ENCODE measurements around the gene TBCC. TPM values are rescaled to one million over a fixed set of nuclear protein-coding genes. Genes with fewer than 3 reads are reported as not detected.
A peak's percentile ranks its signal among the peaks of the same experiment; 100 is the strongest.
"Not testable (repeated sequence)": the region's sequence is repeated elsewhere in the genome, so short reads cannot be mapped to it uniquely, and the experiment has no call there.

The TBCC gene
- total and polyA plus RNA-seq, 7 donors: 13.1 to 41.3 (median 19.1) TPM

DNA sequence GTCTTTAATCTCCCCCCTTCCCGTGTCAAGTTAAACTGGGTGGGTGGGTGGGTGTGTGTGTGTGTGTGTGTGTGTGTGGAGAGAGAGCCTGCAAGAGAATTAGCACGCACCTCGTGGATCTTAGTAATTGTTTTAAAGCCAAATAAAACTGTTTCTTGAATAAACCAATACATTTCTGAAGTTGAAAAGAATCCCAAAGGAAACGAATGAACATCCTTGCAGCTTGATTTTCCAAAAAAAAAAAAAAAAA lies 35.6 kb upstream of the TBCC start:
- peak overlapping the region; percentile 90 for H3K4me3 ChIP-seq
- TF ChIP-seq, protein P1, sequence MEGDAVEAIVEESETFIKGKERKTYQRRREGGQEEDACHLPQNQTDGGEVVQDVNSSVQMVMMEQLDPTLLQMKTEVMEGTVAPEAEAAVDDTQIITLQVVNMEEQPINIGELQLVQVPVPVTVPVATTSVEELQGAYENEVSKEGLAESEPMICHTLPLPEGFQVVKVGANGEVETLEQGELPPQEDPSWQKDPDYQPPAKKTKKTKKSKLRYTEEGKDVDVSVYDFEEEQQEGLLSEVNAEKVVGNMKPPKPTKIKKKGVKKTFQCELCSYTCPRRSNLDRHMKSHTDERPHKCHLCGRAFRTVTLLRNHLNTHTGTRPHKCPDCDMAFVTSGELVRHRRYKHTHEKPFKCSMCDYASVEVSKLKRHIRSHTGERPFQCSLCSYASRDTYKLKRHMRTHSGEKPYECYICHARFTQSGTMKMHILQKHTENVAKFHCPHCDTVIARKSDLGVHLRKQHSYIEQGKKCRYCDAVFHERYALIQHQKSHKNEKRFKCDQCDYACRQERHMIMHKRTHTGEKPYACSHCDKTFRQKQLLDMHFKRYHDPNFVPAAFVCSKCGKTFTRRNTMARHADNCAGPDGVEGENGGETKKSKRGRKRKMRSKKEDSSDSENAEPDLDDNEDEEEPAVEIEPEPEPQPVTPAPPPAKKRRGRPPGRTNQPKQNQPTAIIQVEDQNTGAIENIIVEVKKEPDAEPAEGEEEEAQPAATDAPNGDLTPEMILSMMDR (IDR thresholded peaks at IDR 0.05): no peak
- H3K27ac ChIP-seq: peak overlapping the region; percentile 100
- no peaks in the 10 kb centered on the region for H3K9me3 ChIP-seq
- DNase-seq: no peak
- H3K27me3 ChIP-seq (ENCODE audit: insufficient read depth in 3 of 3, low read length in 2 of 3): no peaks in the 10 kb centered on the region
- ATAC-seq: no peak
- H3K4me1 ChIP-seq: peaks cover 14% of the 10 kb centered on the region
- H3K36me3 ChIP-seq (ENCODE audit: insufficient read depth in 1 of 2, low read depth in 1 of 2): no peaks in the 10 kb centered on the region
- intact Hi-C loops (cut with DNase I): loop anchor here in 1 of 2 donors (5.0 kb wide), 1 partner anchor 96 kb away; the partner anchor contains the start of gene RPL7L1
- 0 to 3% (median 2%) methylated on average over 4 of the region's 4 CpGs for WGBS, 3 donors

DNA sequence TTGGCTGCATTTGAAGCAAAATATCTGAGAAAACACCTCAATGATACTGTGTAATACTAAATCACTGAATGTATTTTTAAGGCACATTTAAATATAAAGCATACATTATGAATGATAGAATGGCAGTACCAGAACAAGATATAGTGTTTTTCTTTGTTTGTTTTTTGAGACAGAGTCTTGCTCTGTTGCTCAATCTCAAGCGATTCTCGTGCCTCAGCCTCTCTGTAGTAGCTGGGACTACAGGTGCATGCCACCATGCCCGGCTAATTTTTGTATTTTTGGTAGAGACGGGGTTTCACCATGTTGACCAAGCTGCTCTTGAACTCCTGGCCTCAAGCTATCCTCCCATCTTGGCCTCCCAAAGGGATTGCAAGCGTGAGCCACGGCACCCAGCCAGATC lies 33.6 kb upstream of the TBCC start:
- ATAC-seq: no peak
- no peaks in the 10 kb centered on the region for H3K36me3 ChIP-seq (ENCODE audit: insufficient read depth in 1 of 2, low read depth in 1 of 2)
- H3K4me3 ChIP-seq: no peak overlapping the region
- H3K9me3 ChIP-seq: no peaks in the 10 kb centered on the region
- DNase-seq: no peak
- H3K27ac ChIP-seq: no peak overlapping the region
- H3K27me3 ChIP-seq (ENCODE audit: insufficient read depth in 3 of 3, low read length in 2 of 3): no peaks in the 10 kb centered on the region
- intact Hi-C loops (cut with DNase I): no loop called here
- TF ChIP-seq, protein P1 (IDR thresholded peaks at IDR 0.05): no peak
- no peaks in the 10 kb centered on the region for H3K4me1 ChIP-seq
- 91 to 96% (median 93%) methylated on average over 6 of the region's 6 CpGs for WGBS, 3 donors

DNA sequence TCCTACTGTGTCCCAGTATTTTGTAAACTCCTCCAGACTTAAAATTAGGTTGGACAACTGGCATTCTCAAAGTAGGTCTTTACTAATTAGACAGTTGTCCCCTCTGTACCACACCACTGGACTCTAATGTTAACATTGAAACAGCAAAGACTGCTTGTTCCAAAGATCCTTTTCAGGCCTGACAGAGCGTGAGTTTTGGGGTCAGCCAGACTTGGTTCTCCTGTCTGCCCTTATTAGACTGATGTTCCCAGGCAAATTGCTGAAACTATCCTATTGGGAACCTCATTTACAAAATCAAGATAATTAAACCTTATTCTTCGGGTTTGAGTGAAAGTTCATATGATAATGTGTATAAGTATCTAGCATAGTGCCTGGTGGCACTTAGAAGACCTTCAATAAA lies 32.2 kb upstream of the TBCC start:
- DNase-seq (no peak), ATAC-seq (no peak)
- no peaks in the 10 kb centered on the region for H3K36me3 ChIP-seq (ENCODE audit: insufficient read depth in 1 of 2, low read depth in 1 of 2)
- intact Hi-C loops (cut with DNase I): no loop called here
- no peaks in the 10 kb centered on the region for H3K9me3 ChIP-seq
- H3K27me3 ChIP-seq (ENCODE audit: insufficient read depth in 3 of 3, low read length in 2 of 3): no peaks in the 10 kb centered on the region
- TF ChIP-seq, protein P1 (IDR thresholded peaks at IDR 0.05): no peak
- no peak overlapping the region for H3K4me3 ChIP-seq
- no peaks in the 10 kb centered on the region for H3K4me1 ChIP-seq
- WGBS, 3 donors: 76 to 89% (median 85%) methylated on average over 2 of the region's 2 CpGs
- H3K27ac ChIP-seq: no peak overlapping the region

DNA sequence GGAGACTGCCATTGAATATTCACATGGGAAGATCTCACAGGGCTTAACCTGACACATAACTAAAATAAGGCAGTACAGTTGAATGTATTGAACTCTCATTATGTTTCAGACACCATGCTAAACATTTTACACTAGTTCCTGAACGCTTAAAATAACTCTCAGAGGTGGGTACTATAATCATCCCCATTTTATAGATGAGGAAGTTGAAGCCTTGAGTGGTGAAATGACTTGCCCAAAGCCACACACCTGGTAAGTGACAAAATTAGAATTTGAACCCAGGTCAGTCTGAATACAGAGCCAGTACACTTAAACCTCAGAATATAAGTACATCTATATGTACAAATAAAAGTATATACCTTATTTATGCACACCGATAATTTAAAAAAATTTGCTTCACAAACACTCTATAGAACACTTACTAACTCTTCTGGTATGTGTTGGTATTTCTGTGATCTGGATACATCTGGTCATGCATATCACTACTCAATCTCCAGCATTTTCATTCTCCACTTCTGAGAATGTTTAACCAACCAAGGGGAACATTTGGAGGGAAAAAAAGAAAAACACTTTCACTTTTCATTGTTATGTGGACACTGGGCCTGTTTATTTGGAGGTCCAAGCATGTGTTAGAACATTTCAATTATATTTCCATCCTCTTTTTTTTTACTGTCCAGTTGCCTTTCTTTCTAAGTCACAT lies 31.4 kb upstream of the TBCC start:
- no peaks in the 10 kb centered on the region for H3K27me3 ChIP-seq (ENCODE audit: insufficient read depth in 3 of 3, low read length in 2 of 3)
- H3K27ac ChIP-seq: no peak overlapping the region
- DNase-seq (no peak), ATAC-seq (no peak)
- H3K4me1 ChIP-seq: no peaks in the 10 kb centered on the region
- H3K36me3 ChIP-seq (ENCODE audit: insufficient read depth in 1 of 2, low read depth in 1 of 2): no peaks in the 10 kb centered on the region
- H3K9me3 ChIP-seq: no peaks in the 10 kb centered on the region
- intact Hi-C loops (cut with DNase I): loop anchor here in 1 of 2 donors (2.0 kb wide), 1 partner anchor 28 kb away; no protein-coding TSS in a partner anchor
- no peak overlapping the region for H3K4me3 ChIP-seq
- WGBS, 3 donors: 83 to 95% (median 90%) methylated on average over 2 of the region's 2 CpGs
- TF ChIP-seq, protein P1 (IDR thresholded peaks at IDR 0.05): no peak

DNA sequence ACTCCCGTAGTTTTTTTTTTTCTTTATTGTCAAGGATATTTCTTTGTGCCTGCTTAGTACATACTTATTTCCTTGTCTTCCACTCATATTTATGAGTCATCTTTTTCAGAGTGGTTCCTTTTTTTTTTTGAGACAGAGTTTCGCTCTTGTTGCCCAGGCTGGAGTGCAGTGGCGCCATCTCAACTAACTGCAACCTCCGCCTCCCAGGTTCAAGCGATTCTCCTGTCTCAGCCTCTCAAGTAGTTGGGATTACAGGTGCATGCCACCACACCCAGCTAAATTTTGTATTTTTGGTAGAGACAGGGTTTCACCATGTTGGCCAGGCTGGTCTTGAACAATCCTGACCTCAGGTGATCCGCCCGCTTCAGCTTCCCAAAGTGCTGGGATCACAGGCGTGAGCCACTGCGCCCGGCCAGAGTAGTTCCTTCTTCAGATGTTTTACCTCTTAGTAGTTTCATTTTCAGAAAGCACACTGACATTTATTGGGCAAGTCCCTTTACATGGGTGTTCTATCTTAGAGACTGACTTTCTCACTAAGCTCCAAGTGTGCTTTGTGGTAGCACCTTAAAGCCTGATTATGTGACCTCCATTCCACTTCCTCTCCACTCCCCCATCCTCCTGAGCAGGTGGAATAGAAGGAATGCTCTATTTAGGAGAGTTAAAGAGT lies 29.1 kb upstream of the TBCC start:
- 90 to 94% (median 92%) methylated on average over 10 of the region's 10 CpGs for WGBS, 3 donors
- intact Hi-C loops (cut with DNase I); DNase-seq; H3K4me3 ChIP-seq; H3K27ac ChIP-seq; H3K4me1 ChIP-seq; ATAC-seq; H3K9me3 ChIP-seq; H3K27me3 ChIP-seq (ENCODE audit: insufficient read depth in 3 of 3, low read length in 2 of 3); H3K36me3 ChIP-seq (ENCODE audit: insufficient read depth in 1 of 2, low read depth in 1 of 2): not testable (repeated sequence)
